Measurements from ENCODE around the gene PPIL1.

- TF ChIP-seq GATA2 (IDR thresholded peaks at IDR 0.05; ENCODE audit: low read depth, low read length) (no peak), GATA3 (IDR thresholded peaks at IDR 0.05; ENCODE audit: low read depth, low read length) (no peak)
Measured at GRCh38 chr6:36822506-36823269, 51.9 kb downstream of the PPIL1 start.
